HCT116 (cell line): ENCODE data around the gene R3HDM4. TPM values are rescaled to one million over a fixed set of nuclear protein-coding genes. Genes with fewer than 3 reads are reported as not detected.

Experiments
- ATAC-seq: fragments of 200-7000 bp; cut with Tn5 transposase; 2 replicates; pipeline ENCODE4 v1.9.1; 2020; ENCODE audit warnings: mild to moderate bottlenecking, moderate library complexity
- BruUV-seq: library from RNA; stranded (reverse); fragments of 400-500 nt; replicated peaks from 2 replicates; lab custom pipeline; 2021; lab: Mats Ljungman, UMichigan
- CTCF ChIA-PET: fragments of 300-600 bp; sonication (Branson Sonifier 250); formaldehyde crosslinking; loops from one replicate; lab custom pipeline; 2021; ENCODE audit warnings: antibody characterized with exemption; lab: Charles Lee
- POLR2A ChIA-PET: fragments of 300-600, 350-600 bp; sonication (Branson Sonifier 250); formaldehyde crosslinking; loops from one replicate; lab custom pipeline; 2021; ENCODE audit warnings: antibody characterized with exemption; lab: Charles Lee
- RAD21 ChIA-PET, 2 experiments: fragments of 300-600 bp; sonication (Branson Sonifier 250); formaldehyde crosslinking; loops; one replicate each; lab custom pipeline; 2023; ENCODE audit warnings: low total read pairs in 2 of 2; ENCODE audit not compliant: uncharacterized antibody in 2 of 2, unreplicated experiment in 2 of 2, low non-redundant PET in 1 of 2; lab: Charles Lee
- DNase-seq: peaks from one replicate; pipeline ENCODE4 v3.0.0-alpha.2; 2010; ENCODE audit warnings: low read depth, low spot score
- H2AFZ ChIP-seq: fragments of 200-600 bp; shearing (Covaris generic), sonication (generic); 2 replicates; pipeline ENCODE4 v1.6.1; 2017; ENCODE audit warnings: low read depth, mixed run types, mixed read lengths, antibody characterized with exemption, low read length; ENCODE audit not compliant: poor library complexity, severe bottlenecking
- H3K27ac ChIP-seq: 2 replicates; pipeline ENCODE4 v1.5.1; 2012; ENCODE audit warnings: low read depth, low read length
- H3K27me3 ChIP-seq: fragments of 200-600 bp; sonication (generic); 2 replicates; pipeline ENCODE4 v1.6.1; 2016; ENCODE audit warnings: mixed run types, low read length, mixed read lengths; ENCODE audit not compliant: insufficient read depth
- H3K36me3 ChIP-seq, 2 experiments: fragments of 200-500 bp in 1 of 2; fragments of 200-600 bp in 1 of 2; sonication (Bioruptor generic) in 1 of 2; sonication (generic) in 1 of 2; 2 replicates each; pipeline versions ENCODE4 v1.5.1 to v1.6.1; 2014 to 2016; ENCODE audit warnings: low read length in 2 of 2, inconsistent platforms in 1 of 2, mixed read lengths in 1 of 2, mixed run types in 1 of 2; ENCODE audit not compliant: insufficient read depth in 2 of 2, control insufficient read depth in 1 of 2
- H3K4me1 ChIP-seq, 2 experiments: fragments of 200-600 bp in 1 of 2; sonication (generic) in 1 of 2; 2 replicates each; pipeline versions ENCODE4 v1.5.1 to v1.6.1; 2012 to 2017; ENCODE audit warnings: low read length in 2 of 2, inconsistent platforms in 1 of 2, mild to moderate bottlenecking in 1 of 2, mixed read lengths in 1 of 2, mixed run types in 1 of 2, moderate library complexity in 1 of 2; ENCODE audit not compliant: insufficient read depth in 2 of 2, control insufficient read depth in 1 of 2
- H3K4me2 ChIP-seq: fragments of 200-600 bp; sonication (generic); 2 replicates; pipeline ENCODE4 v1.6.1; 2017; ENCODE audit warnings: mixed run types, low read length, mixed read lengths
- H3K4me3 ChIP-seq, 2 experiments: fragments of 200-600 bp in 1 of 2; sonication (generic) in 1 of 2; replicated peaks in 1 of 2; 2 replicates each; pipeline ENCODE4 v1.5.1; 2011 to 2016; ENCODE audit warnings: low read length in 2 of 2, control low read depth in 1 of 2, low read depth in 1 of 2, mild to moderate bottlenecking in 1 of 2, mixed read lengths in 1 of 2, mixed run types in 1 of 2
- H3K79me2 ChIP-seq: fragments of 200-600 bp; sonication (generic); 2 replicates; pipeline ENCODE4 v1.6.1; 2017; ENCODE audit warnings: mild to moderate bottlenecking, mixed run types, low read length, moderate library complexity, mixed read lengths; ENCODE audit not compliant: insufficient read depth
- H3K9ac ChIP-seq: fragments of 200-600 bp; sonication (generic); 2 replicates; pipeline ENCODE4 v1.6.1; 2016; ENCODE audit warnings: low read length, mixed read lengths
- H3K9me2 ChIP-seq: fragments of 200-600 bp; sonication (generic), shearing (Covaris generic); 2 replicates; pipeline ENCODE4 v1.6.1; 2017; ENCODE audit warnings: mixed run types, mild to moderate bottlenecking, moderate library complexity; ENCODE audit not compliant: insufficient read depth
- H3K9me3 ChIP-seq, 2 experiments: fragments of 200-500 bp in 1 of 2; fragments of 200-600 bp in 1 of 2; sonication (Bioruptor generic) in 1 of 2; sonication (generic) in 1 of 2; 2 replicates each; pipeline ENCODE4 v1.6.1; 2014 to 2017; ENCODE audit warnings: low read length in 2 of 2, mixed read lengths in 2 of 2, inconsistent platforms in 1 of 2, low read depth in 1 of 2, mild to moderate bottlenecking in 1 of 2, mixed run types in 1 of 2, moderate library complexity in 1 of 2; ENCODE audit not compliant: control insufficient read depth in 1 of 2, insufficient read depth in 1 of 2
- H4K20me1 ChIP-seq: fragments of 200-600 bp; sonication (generic), shearing (Covaris generic); 2 replicates; pipeline ENCODE4 v1.6.1; 2017; ENCODE audit warnings: mixed run types, mild to moderate bottlenecking, moderate library complexity; ENCODE audit not compliant: insufficient read depth
- ATF3 ChIP-seq: IDR thresholded peaks from 2 replicates; pipeline ENCODE4 v1.6.1; 2012
- CTCF ChIP-seq, 3 experiments: fragments of 200-600 bp in 1 of 3; sonication (generic) in 1 of 3; IDR thresholded peaks in 2 of 3; conservative IDR thresholded peaks in 1 of 3; 2 replicates each; pipeline ENCODE4 v1.5.1; 2012 to 2017; ENCODE audit warnings: low read depth in 2 of 3, low read length in 2 of 3, antibody characterized with exemption in 1 of 3, borderline replicate concordance in 1 of 3, control low read depth in 1 of 3, mild to moderate bottlenecking in 1 of 3, mixed read lengths in 1 of 3, mixed run types in 1 of 3, moderate library complexity in 1 of 3; ENCODE audit not compliant: insufficient read depth in 1 of 3
- POLR2A ChIP-seq: IDR thresholded peaks from 2 replicates; pipeline ENCODE4 v1.7.0; 2011; ENCODE audit warnings: borderline replicate concordance; ENCODE audit not compliant: insufficient read depth, insufficient read length; ENCODE audit errors: extremely low read depth
- POLR2AphosphoS5 ChIP-seq: IDR thresholded peaks from 2 replicates; pipeline ENCODE4 v1.6.1; 2011; ENCODE audit warnings: mild to moderate bottlenecking, low read depth, low read length, moderate library complexity
- RAD21 ChIP-seq: IDR thresholded peaks from 2 replicates; pipeline ENCODE4 v1.6.1; 2012; ENCODE audit warnings: low read depth, mild to moderate bottlenecking
- REST ChIP-seq: IDR thresholded peaks from 2 replicates; pipeline ENCODE4 v1.6.1; 2012; ENCODE audit warnings: low read depth
- SIN3A ChIP-seq: IDR thresholded peaks from 2 replicates; pipeline ENCODE4 v1.6.1; 2012; ENCODE audit warnings: low read depth
- intact Hi-C: fragments of 100-400 bp; cut with micrococcal nuclease; formaldehyde crosslinking; loops from 2 replicates; pipeline ENCODE4 v1.10.0; 2022
- total RNA-seq: library from RNA; stranded (reverse); gene quantifications from one replicate; pipeline ENCODE4 v1.2.1, GENCODE V29; 2021; ENCODE audit not compliant: unreplicated experiment

R3HDM4 gene
- total RNA-seq, 1 experiment from 2014 or later: 92.3 TPM

- ChIA-PET POLR2A (no interaction called here), CTCF (no interaction called here), RAD21 (interaction anchor here in 1 of 2 experiments (0.5 kb wide), 1 partner anchor 149 kb away, joined by 3 read pairs; no protein-coding TSS in a partner anchor)
- Histone ChIP-seq H4K20me1 (no peaks in the 10 kb centered on the region), H3K9ac (no peak overlapping the region), H3K9me2 (no peaks in the 10 kb centered on the region), H3K27me3 (no peaks in the 10 kb centered on the region), H3K79me2 (no peaks in the 10 kb centered on the region), H3K36me3 (no peaks in the 10 kb centered on the region), H3K4me2 (peak overlapping the region; percentile 98; the same call in 1 of the 2 replicates), H3K4me1 (peaks cover 4 to 33% of the 10 kb centered on the region in 2 experiments), H3K4me3 (no peak overlapping the region), H3K9me3 (no peaks in the 10 kb centered on the region), H2AFZ (no peak overlapping the region), H3K27ac (no peak overlapping the region)
- no TSS peak for BruUV-seq
- intact Hi-C loops: no loop called here
- no peak for TF ChIP-seq POLR2A
- no peak for TF ChIP-seq REST
- TF ChIP-seq RAD21: no peak
- no peak for TF ChIP-seq POLR2AphosphoS5
- no peak for TF ChIP-seq CTCF (IDR thresholded peaks at IDR 0.05 in 2 of 3, conservative IDR thresholded peaks at IDR 0.05 in 1 of 3; ENCODE audit: borderline replicate concordance in 1 of 3, insufficient read depth in 1 of 3, low read depth in 2 of 3, low read length in 2 of 3)
- TF ChIP-seq ATF3: no peak
- no peak for TF ChIP-seq SIN3A
- ATAC-seq: no peak
- no peak for DNase-seq
Observed at GRCh38 chr19:918481-919198, 5.6 kb upstream of the R3HDM4 start.
